ENCODE results near the gene HDHD3.
"Not testable (repeated sequence)": the region's sequence is repeated elsewhere in the genome, so short reads cannot be mapped to it uniquely, and the experiment has no call there.

HDHD3 gene

DNA sequence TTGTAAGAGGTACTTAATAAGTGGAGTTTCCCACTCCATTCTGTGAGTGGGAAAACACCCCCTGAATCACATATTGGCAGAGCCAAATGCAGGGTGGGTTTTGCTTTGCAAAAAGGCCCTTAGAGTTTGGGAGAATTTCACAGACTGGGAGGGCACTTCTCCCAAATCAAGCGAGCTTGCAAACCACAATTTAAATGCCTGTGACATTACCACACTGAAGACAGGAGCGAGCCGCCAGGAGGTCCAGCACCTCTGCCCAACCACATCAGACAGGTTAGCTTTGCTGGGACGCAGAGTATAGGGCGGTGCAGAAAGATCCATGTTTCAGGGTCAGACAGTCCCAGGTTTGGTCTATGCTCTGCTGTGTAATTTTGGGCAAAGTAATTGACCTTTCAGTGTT, 22.0 kb upstream of the HDHD3 start:
- H3K4me3 Mint-ChIP-seq = no peak overlapping the region
- DNase-seq = no peak
- peaks cover 28% of the 10 kb centered on the region for H3K4me1 Mint-ChIP-seq (ENCODE audit: low read depth)
- no peak overlapping the region for H3K27ac Mint-ChIP-seq
- H3K36me3 Mint-ChIP-seq (ENCODE audit: low read depth) = peaks cover 11% of the 10 kb centered on the region
- no peaks in the 10 kb centered on the region for H3K27me3 Mint-ChIP-seq
- no peaks in the 10 kb centered on the region for H3K9me3 Mint-ChIP-seq

DNA sequence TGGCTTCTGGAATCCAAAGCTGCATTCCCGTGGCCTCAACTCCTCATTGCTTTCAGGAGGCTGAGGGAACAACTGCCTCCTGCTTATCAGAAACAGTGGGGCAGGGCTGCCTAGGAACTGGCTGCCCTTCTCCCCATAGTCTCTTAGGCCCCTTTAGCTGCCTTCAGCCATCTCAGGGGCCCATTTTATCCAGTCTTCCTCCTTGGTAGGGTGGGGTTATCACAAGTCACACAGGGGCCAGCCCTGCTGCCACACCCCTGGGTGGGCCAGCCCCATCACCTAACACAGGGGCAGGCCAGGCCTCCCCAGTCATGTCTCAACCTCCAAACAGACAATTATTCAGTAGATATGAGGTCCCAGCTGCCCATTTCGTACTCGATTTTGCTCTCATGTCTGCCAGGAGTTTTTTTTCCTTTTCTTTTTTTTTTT, 20.4 kb upstream of the HDHD3 start:
- Mint-ChIP-seq H3K4me3 (no peak overlapping the region), H3K27ac (no peak overlapping the region), H3K27me3 (no peaks in the 10 kb centered on the region), H3K36me3 (ENCODE audit: low read depth) (peaks cover 21% of the 10 kb centered on the region), H3K4me1 (ENCODE audit: low read depth) (peaks cover 28% of the 10 kb centered on the region), H3K9me3 (no peaks in the 10 kb centered on the region)
- no peak for DNase-seq

DNA sequence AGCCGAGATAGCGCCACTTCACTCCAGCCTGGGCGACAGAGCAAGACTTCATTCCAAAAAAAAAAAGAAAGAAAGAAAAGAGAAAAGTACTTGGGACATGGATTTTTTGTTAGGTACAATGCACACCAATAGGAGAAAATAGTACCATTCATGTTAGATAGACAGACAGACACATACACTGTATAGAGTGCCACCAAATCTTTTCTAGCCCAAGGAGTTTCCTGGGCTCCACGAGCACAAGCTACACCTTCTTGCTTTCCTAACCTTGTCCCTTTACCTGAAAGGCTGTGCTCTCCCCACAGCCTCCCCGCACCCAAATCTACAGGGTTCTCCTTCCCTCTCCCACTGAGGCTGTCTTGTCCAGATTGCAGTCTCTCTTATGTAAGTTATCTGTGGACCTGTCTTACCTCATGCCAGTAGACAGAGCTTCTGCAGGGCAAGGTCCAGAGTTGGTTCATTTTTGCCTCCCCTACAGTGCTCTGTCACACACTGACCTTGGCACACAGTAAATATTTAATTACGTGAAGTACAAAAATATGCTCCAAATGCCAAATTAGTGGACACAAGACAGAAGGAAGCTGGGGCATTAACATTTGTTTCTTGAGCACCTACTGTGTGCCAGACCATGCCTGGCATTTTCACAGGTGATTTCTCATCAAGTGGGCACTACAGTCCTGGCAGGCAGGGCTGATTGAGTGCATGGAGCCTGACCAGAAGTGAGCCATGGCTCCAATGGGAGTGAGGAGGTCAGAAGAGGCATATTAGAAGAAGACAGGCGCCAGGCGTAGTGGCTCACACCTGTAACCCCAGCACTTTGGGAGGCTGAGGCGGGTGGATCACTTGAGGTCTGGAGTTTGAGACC, 18.4 kb upstream of the HDHD3 start:
- no peaks in the 10 kb centered on the region for H3K27me3 Mint-ChIP-seq
- no peak for DNase-seq
- no peak overlapping the region for H3K27ac Mint-ChIP-seq
- H3K9me3 Mint-ChIP-seq = no peaks in the 10 kb centered on the region
- H3K4me3 Mint-ChIP-seq = no peak overlapping the region
- H3K36me3 Mint-ChIP-seq (ENCODE audit: low read depth) = peaks cover 40% of the 10 kb centered on the region
- peaks cover 19% of the 10 kb centered on the region for H3K4me1 Mint-ChIP-seq (ENCODE audit: low read depth)

DNA sequence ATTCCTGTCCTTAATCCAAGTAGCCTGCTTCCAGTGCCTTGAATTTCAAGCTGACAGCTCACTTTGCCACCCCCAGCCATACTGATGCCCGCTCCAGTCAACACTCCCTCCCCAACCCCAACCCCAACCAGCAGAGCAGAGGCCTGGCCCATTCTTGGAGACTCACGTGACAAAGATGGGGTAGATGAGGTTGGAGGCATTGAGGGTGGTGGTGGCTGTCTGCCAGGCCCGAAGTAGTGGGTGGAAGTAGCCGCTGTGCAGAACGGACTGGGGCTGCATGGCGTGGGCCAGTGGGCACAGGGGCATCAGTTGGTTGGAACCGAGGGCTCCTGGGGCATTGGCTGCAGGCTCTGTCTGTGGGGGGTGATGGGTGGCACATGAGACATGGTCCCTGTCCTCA, 16.5 kb upstream of the HDHD3 start:
- no peak for DNase-seq
- H3K27ac Mint-ChIP-seq = no peak overlapping the region
- H3K4me1 Mint-ChIP-seq (ENCODE audit: low read depth) = peaks cover 6% of the 10 kb centered on the region
- H3K4me3 Mint-ChIP-seq = no peak overlapping the region
- peaks cover 57% of the 10 kb centered on the region for H3K36me3 Mint-ChIP-seq (ENCODE audit: low read depth)
- H3K9me3 Mint-ChIP-seq = no peaks in the 10 kb centered on the region
- no peaks in the 10 kb centered on the region for H3K27me3 Mint-ChIP-seq

DNA sequence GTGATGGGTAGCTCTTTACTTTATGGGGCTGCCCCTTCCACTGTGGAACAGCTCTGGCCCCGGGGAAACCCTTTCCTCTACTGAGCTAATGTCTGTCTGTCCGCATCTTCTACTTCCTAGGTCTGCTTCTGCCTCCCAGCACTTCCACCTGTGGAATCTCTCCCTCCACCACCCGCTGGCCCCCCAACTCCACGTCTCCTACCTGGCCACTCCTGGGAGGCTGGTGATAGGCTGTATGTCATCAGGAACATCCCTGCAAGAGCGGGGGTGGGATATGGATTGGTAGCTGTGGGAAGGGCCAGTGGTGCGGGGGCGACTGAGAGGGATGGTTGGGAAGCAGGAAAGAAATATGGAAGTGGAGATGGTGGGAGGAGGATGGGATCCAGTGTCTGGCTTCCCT, 15.1 kb upstream of the HDHD3 start:
- Mint-ChIP-seq H3K27ac (no peak overlapping the region), H3K27me3 (no peaks in the 10 kb centered on the region), H3K9me3 (no peaks in the 10 kb centered on the region), H3K4me3 (no peak overlapping the region), H3K36me3 (ENCODE audit: low read depth) (peaks cover 71% of the 10 kb centered on the region), H3K4me1 (ENCODE audit: low read depth) (peaks cover 3% of the 10 kb centered on the region)
- DNase-seq = no peak

DNA sequence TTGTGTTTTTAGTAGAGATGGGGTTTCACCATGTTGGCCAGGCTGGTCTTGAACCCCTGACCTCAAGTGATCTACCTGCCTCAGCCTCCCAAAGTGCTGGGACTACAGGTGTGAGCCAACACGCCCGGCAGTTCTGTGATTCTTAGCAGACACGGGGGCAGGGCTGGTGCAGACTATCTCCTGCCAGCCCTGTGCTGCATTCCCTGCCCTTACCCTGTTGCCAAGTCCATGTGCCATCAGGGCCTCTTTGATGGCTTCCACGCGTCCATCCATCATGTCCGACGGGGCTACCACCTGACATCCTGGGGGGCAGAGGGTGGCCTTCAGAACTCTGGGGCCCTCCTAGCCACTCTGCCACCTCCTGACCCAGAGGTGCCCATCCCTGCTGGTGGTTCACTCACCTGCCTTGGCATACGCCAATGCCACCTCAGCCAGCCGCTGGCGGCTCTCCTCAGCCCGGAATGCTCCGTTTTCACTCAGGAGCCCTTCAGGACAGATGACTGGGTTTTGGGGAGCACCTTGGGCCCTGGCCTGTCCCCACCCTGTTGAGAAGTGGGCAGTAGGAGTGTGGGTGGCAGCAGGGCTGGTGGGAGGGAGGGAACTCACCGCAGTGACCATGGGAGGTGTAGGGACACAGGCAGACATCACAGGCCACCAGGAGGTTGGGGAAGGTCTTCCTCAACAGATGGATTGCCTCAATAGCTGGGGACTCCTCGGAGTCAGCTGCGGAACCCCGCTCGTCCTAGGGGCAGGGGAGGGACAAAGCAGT, 13.6 kb upstream of the HDHD3 start:
- no peaks in the 10 kb centered on the region for H3K9me3 Mint-ChIP-seq
- H3K4me3 Mint-ChIP-seq = no peak overlapping the region
- no peaks in the 10 kb centered on the region for H3K27me3 Mint-ChIP-seq
- H3K36me3 Mint-ChIP-seq (ENCODE audit: low read depth) = peaks cover 76% of the 10 kb centered on the region
- DNase-seq = no peak
- H3K27ac Mint-ChIP-seq = no peak overlapping the region
- no peaks in the 10 kb centered on the region for H3K4me1 Mint-ChIP-seq (ENCODE audit: low read depth)

DNA sequence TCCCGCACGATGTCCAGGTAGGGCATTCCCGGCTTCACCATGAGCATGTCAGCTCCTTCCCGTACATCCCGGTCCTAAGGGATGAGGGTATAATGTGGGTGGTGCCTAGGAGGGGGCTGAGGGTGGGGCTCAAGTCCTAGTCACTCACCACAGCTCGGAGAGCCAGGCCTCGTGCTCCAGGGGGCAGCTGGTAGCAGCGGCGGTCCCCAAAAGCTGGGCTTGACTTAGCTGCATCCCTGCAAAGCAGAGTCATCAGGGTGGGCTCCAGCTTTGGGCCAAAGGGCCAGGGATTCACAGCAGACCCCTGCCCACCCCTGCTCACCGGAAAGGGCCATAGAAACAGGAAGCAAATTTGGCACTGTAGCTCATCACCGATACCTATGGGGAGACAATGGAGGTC, 12.7 kb upstream of the HDHD3 start:
- no peaks in the 10 kb centered on the region for H3K27me3 Mint-ChIP-seq
- DNase-seq = no peak
- no peaks in the 10 kb centered on the region for H3K4me1 Mint-ChIP-seq (ENCODE audit: low read depth)
- no peak overlapping the region for H3K27ac Mint-ChIP-seq
- no peaks in the 10 kb centered on the region for H3K9me3 Mint-ChIP-seq
- H3K36me3 Mint-ChIP-seq (ENCODE audit: low read depth) = peaks cover 71% of the 10 kb centered on the region
- no peak overlapping the region for H3K4me3 Mint-ChIP-seq

DNA sequence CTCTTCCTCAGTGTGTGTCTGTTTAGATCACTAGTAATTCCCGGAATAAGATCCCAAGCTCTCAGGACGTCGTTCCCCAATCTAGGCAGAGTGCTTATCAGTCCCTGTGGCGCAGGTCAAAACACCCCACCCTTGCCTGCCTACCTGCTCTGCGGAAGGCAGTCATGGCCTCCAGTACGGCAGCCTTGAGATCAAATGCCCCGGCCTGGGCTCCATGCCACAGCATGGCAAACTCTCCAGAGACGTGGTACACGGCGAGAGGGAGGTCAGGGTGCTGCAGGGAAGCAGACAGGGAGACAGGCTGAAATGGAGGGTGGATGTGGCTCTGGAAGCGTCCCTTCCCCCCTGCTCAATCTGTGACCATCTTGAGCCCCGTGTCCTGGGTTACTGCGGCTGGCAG, 12.0 kb upstream of the HDHD3 start:
- Mint-ChIP-seq H3K36me3 (ENCODE audit: low read depth) (peaks cover 71% of the 10 kb centered on the region), H3K27ac (no peak overlapping the region), H3K9me3 (no peaks in the 10 kb centered on the region), H3K4me1 (ENCODE audit: low read depth) (no peaks in the 10 kb centered on the region), H3K4me3 (no peak overlapping the region), H3K27me3 (no peaks in the 10 kb centered on the region)
- DNase-seq = no peak

DNA sequence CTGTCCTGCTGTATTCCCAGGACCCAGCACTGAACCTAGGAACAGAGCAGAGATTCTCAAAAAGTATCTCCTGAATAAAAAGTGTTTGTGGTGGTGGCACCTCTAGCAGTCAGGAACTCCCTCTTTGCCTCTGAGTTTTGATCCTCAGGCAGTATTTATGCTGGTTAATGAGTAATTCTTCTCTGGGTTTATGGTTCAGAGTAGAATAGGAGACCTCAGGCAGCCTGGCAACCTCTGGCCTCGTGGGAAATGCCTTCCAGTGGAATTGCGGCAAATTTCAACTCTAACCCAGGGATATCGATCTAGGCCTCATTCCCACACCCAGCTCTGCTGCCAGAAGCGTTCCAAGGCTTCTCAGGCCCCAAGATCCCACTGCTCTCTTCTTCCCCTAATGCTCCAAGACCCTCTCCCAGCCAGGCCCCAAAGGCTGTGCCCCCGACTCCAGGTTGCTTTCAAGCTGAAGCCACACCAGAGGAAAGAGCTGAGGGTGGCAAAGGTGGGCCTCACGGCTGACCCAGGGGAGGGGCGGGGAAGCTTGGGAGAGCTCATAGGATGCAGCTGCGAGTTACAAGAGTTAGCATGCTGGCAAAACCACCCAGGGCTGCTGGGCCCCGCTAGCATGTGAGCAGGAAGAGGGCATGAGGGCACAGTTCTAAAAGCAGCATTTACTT, 10.9 kb upstream of the HDHD3 start:
- DNase-seq = no peak
- no peaks in the 10 kb centered on the region for H3K27me3 Mint-ChIP-seq
- H3K27ac Mint-ChIP-seq = no peak overlapping the region
- H3K4me1 Mint-ChIP-seq (ENCODE audit: low read depth) = no peaks in the 10 kb centered on the region
- no peak overlapping the region for H3K4me3 Mint-ChIP-seq
- H3K36me3 Mint-ChIP-seq (ENCODE audit: low read depth) = peaks cover 65% of the 10 kb centered on the region
- H3K9me3 Mint-ChIP-seq = no peaks in the 10 kb centered on the region

DNA sequence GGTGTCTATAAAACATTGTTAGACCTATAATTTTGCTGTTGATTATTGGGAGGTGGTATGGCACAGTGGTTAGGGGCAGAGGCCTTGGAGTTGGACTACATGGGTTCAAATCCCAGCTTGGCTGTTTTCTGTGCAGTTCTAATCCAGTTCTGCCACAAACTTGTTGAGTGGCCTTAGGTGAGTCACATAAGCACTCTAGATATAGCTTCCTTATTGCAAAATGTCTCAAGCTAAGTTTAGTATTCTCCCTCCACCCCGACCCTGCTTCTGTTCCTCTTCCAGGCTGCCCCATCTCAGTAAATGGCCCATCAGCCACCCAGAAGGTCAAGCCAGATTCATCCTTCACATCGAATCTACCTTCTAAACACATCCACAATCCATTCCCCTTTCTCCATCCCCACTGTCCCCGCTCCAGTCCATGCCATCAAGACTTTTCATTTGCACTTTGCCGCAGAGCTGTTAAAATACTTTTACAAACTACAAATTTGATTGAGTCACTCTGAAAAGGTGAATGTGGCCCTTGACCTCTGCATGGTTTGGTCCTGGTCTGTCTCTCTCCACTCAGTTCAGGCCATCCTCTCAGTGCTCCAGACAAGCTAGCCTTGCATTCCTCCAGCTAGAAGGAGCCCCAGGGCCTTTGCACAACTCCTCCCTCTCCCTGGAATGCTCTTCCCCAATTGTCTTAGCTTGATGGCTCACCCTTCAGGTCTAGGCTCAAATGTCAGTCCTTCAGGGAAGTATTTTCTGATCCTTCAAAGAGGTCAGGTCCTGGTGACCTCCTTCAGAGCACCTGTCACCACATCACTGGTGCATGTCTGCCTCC, 10.0 kb upstream of the HDHD3 start:
- Mint-ChIP-seq H3K27me3 (no peaks in the 10 kb centered on the region), H3K27ac (no peak overlapping the region), H3K4me3 (no peak overlapping the region), H3K4me1 (ENCODE audit: low read depth) (no peaks in the 10 kb centered on the region), H3K36me3 (ENCODE audit: low read depth) (peaks cover 57% of the 10 kb centered on the region), H3K9me3 (no peaks in the 10 kb centered on the region)
- no peak for DNase-seq

DNA sequence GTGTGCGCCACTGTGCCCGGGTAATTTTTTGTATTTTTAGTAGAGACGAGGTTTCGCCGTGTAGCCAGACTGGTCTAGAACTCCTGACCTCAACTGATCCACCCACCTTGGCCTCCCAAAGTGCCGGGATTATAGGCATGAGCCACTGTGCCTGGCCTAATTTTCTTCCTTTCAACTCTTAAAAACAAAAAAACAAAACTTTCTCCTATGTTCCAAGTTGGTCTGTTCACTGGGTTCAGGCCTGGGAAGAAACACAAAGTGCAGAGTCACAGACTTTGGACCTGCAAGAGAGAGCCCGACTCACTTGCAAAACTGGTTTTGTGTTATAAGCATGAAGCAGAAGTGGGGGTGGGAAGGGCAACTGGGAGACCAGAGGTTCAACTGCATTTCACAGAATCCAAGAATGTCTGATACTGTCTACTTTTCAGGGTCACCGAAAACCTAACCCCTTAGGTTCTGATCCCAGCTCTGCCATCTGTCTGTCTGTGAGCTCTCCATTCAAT, 5.2 kb upstream of the HDHD3 start:
- H3K27ac Mint-ChIP-seq = no peak overlapping the region
- H3K4me1 Mint-ChIP-seq (ENCODE audit: low read depth) = peaks cover 8% of the 10 kb centered on the region
- H3K36me3 Mint-ChIP-seq (ENCODE audit: low read depth) = peaks cover 12% of the 10 kb centered on the region
- no peaks in the 10 kb centered on the region for H3K9me3 Mint-ChIP-seq
- H3K27me3 Mint-ChIP-seq = no peaks in the 10 kb centered on the region
- H3K4me3 Mint-ChIP-seq = no peak overlapping the region
- no peak for DNase-seq

DNA sequence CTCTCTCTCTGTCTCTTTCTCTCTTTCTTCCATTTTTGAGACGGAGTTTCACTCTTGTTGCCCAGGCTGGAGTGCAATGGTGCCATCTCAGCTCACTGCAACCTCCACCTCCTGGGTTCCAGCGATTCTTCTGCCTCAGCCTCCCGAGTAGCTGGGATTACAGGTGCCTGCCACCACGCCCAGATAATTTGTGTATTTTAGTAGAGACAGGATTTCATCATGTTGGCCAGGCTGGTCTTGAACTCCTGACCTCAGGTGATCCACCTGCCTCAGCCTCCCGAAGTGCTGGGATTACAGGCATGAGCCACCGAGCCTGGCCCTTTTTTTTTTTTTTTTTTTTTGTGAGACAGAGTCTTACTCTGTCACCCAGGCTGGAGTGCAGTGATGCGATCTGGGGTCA, 4.7 kb upstream of the HDHD3 start:
- H3K27ac Mint-ChIP-seq; H3K4me3 Mint-ChIP-seq; H3K4me1 Mint-ChIP-seq (ENCODE audit: low read depth): not testable (repeated sequence)

DNA sequence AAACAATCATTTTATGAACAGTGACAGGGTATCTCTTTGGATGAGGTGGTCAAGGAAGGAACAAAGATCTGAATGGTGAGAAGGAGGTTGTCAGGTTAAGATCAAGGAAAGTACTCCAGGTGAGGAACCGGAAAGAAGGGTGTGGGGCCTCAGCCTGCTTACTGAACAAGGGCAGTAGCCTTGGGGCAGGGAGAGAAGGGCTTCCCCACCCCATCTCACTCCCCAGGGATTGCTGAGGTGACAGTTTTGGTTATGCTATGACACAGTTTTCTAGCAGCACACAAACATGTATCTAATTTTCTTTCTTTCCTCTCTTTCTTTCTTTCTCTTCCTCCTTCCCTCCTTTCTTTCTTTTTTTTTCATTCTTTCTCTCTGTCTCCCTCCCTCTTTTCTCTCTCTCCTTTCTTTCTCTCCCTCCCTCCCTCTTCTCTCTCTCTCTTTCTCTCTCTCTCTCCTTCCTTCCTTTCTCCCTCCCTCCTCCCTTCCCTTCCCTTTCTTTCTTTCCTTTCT, 4.1 kb upstream of the HDHD3 start:
- peaks cover 8% of the 10 kb centered on the region for H3K4me1 Mint-ChIP-seq (ENCODE audit: low read depth)
- no peaks in the 10 kb centered on the region for H3K9me3 Mint-ChIP-seq
- H3K36me3 Mint-ChIP-seq (ENCODE audit: low read depth) = peaks cover 7% of the 10 kb centered on the region
- H3K27me3 Mint-ChIP-seq = no peaks in the 10 kb centered on the region
- peak overlapping the region; percentile 0 for H3K27ac Mint-ChIP-seq
- DNase-seq = no peak
- H3K4me3 Mint-ChIP-seq = no peak overlapping the region

More for the DNA sequence above, 4.7 kb upstream of the HDHD3 start:
- H3K9me3 Mint-ChIP-seq; H3K36me3 Mint-ChIP-seq (ENCODE audit: low read depth); H3K27me3 Mint-ChIP-seq; DNase-seq: not testable (repeated sequence)

DNA sequence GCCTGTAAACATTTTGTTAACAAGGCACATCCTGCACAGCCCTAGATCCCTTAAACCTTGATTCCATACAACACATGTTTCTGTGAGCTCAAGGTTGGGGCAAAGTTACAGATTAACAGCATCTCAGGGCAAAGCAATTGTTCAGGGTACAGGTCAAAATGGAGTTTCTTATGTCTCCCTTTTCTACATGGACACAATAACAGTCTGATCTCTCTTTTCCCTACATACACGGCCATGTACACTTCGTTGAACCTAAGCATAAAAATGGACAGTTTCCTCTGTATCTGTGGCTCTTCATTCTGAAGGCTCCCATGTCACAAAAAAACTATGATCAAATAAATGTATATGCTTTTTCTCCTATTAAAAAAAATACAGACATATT, 3.0 kb upstream of the HDHD3 start:
- Mint-ChIP-seq H3K36me3 (ENCODE audit: low read depth) (peaks cover 12% of the 10 kb centered on the region), H3K4me1 (ENCODE audit: low read depth) (peaks cover 18% of the 10 kb centered on the region)
- not testable (repeated sequence) for DNase-seq, H3K27me3 Mint-ChIP-seq, H3K4me3 Mint-ChIP-seq, H3K9me3 Mint-ChIP-seq, H3K27ac Mint-ChIP-seq
